Measurements from ENCODE around the gene CTNNBIP1. TPM values are rescaled to one million over a fixed set of nuclear protein-coding genes. Genes with fewer than 3 reads are reported as not detected.

CTNNBIP1 gene
- total and polyA plus RNA-seq, 9 of the 15 experiments (the other 6 are each of a cell fraction or from before 2014, with no cell fraction given): 0.65 to 29.2 (median 14.7) TPM

DNA sequence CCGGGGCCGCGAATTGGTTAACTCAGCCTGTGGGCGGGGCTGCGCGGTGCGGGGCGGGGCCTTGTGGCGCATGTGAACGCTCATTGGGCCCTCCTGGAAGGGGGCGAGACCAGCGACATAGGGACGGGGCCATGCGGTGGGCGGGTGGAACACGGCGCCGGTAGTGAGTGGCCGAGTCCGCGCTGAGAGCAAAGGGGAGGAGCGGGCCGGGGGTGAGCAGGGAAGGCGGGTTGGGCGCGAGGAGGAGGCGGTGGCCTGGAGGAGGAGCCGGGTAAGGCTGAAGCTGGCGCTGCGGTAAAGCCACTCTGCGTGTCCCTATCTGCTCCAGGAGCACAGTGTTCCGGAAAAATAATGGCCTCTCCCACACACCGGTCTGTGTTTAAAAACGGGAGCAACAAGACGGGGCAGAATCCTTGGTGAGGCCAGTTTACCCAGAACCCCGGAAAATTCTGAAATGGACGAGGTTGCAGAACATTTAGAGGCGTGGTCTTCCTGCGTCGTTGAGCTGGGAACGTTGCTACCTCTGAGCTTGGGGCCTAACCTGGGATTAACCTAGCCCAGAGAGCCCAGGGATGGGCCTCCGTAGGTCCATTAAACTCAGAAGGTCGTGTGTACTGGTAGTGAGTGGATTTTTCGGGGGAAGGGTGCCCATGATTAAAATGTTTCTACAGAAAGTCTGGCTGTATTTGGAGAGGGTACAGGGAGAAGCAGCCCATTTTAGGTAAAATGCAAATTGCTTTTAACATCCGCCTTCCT lies 532 bp upstream of the CTNNBIP1 start (continued):
- TF ChIP-seq SAP30 (IDR thresholded peaks at IDR 0.05; ENCODE audit: borderline replicate concordance, insufficient read depth, low read depth, low read length, poor library complexity, severe bottlenecking) (peak; percentile 79), POLR2B (IDR thresholded peaks at IDR 0.05; ENCODE audit: low read depth, partially characterized antibody) (peak; percentile 87), KAT7 (CRISPR knock-in tag; IDR thresholded peaks at IDR 0.05; ENCODE audit: borderline replicate concordance) (peak; percentile 46; the same call in 1 of the 2 replicates), RBM14 (IDR thresholded peaks at IDR 0.05; ENCODE audit: borderline replicate concordance, insufficient read depth, low read depth, low read length) (no peak), POLR2A (conservative IDR thresholded peaks at IDR 0.05) (peak; percentile 94), TAF7 (tag; IDR thresholded peaks at IDR 0.05) (peak; percentile 87), ELF2 (CRISPR knock-in tag; IDR thresholded peaks at IDR 0.05) (no peak), SIN3A (IDR thresholded peaks at IDR 0.05; ENCODE audit: borderline replicate concordance in 2 of 2, control insufficient read depth in 1 of 2, low read depth in 2 of 2, low read length in 2 of 2) (peak; percentile 50 to 61; a peak in 2 of 4 replicates), NRF1 (conservative IDR thresholded peaks at IDR 0.05 in 1 of 2, IDR thresholded peaks at IDR 0.05 in 1 of 2) (peak; percentile 91 to 92), NBN (IDR thresholded peaks at IDR 0.05; ENCODE audit: low read depth) (peak; percentile 67; the same call in 1 of the 2 replicates), RHOXF2B (CRISPR knock-in tag; conservative IDR thresholded peaks at IDR 0.05) (0 out of 2 replicates have a peak, but pooled peaks have one; percentile 38), ZNF165 (CRISPR knock-in tag; IDR thresholded peaks at IDR 0.05; ENCODE audit: borderline replicate concordance) (no peak), C11orf30 (IDR thresholded peaks at IDR 0.05; ENCODE audit: low read depth) (no peak)
- TF ChIP-seq, protein P1, sequence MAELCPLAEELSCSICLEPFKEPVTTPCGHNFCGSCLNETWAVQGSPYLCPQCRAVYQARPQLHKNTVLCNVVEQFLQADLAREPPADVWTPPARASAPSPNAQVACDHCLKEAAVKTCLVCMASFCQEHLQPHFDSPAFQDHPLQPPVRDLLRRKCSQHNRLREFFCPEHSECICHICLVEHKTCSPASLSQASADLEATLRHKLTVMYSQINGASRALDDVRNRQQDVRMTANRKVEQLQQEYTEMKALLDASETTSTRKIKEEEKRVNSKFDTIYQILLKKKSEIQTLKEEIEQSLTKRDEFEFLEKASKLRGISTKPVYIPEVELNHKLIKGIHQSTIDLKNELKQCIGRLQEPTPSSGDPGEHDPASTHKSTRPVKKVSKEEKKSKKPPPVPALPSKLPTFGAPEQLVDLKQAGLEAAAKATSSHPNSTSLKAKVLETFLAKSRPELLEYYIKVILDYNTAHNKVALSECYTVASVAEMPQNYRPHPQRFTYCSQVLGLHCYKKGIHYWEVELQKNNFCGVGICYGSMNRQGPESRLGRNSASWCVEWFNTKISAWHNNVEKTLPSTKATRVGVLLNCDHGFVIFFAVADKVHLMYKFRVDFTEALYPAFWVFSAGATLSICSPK (IDR thresholded peaks at IDR 0.05; ENCODE audit: borderline replicate concordance): no peak
- TF ChIP-seq, protein P2, sequence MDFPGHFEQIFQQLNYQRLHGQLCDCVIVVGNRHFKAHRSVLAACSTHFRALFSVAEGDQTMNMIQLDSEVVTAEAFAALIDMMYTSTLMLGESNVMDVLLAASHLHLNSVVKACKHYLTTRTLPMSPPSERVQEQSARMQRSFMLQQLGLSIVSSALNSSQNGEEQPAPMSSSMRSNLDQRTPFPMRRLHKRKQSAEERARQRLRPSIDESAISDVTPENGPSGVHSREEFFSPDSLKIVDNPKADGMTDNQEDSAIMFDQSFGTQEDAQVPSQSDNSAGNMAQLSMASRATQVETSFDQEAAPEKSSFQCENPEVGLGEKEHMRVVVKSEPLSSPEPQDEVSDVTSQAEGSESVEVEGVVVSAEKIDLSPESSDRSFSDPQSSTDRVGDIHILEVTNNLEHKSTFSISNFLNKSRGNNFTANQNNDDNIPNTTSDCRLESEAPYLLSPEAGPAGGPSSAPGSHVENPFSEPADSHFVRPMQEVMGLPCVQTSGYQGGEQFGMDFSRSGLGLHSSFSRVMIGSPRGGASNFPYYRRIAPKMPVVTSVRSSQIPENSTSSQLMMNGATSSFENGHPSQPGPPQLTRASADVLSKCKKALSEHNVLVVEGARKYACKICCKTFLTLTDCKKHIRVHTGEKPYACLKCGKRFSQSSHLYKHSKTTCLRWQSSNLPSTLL (IDR thresholded peaks at IDR 0.05): no peak
- TF ChIP-seq, protein P3, sequence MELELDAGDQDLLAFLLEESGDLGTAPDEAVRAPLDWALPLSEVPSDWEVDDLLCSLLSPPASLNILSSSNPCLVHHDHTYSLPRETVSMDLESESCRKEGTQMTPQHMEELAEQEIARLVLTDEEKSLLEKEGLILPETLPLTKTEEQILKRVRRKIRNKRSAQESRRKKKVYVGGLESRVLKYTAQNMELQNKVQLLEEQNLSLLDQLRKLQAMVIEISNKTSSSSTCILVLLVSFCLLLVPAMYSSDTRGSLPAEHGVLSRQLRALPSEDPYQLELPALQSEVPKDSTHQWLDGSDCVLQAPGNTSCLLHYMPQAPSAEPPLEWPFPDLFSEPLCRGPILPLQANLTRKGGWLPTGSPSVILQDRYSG (tag; conservative IDR thresholded peaks at IDR 0.05; ENCODE audit: low read depth): 0 out of 2 replicates have a peak, but pooled peaks have one; percentile 40
- TF ChIP-seq, protein P4, sequence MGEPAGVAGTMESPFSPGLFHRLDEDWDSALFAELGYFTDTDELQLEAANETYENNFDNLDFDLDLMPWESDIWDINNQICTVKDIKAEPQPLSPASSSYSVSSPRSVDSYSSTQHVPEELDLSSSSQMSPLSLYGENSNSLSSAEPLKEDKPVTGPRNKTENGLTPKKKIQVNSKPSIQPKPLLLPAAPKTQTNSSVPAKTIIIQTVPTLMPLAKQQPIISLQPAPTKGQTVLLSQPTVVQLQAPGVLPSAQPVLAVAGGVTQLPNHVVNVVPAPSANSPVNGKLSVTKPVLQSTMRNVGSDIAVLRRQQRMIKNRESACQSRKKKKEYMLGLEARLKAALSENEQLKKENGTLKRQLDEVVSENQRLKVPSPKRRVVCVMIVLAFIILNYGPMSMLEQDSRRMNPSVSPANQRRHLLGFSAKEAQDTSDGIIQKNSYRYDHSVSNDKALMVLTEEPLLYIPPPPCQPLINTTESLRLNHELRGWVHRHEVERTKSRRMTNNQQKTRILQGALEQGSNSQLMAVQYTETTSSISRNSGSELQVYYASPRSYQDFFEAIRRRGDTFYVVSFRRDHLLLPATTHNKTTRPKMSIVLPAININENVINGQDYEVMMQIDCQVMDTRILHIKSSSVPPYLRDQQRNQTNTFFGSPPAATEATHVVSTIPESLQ (CRISPR knock-in tag; IDR thresholded peaks at IDR 0.05): peak; percentile 79
- TF ChIP-seq, protein P5, sequence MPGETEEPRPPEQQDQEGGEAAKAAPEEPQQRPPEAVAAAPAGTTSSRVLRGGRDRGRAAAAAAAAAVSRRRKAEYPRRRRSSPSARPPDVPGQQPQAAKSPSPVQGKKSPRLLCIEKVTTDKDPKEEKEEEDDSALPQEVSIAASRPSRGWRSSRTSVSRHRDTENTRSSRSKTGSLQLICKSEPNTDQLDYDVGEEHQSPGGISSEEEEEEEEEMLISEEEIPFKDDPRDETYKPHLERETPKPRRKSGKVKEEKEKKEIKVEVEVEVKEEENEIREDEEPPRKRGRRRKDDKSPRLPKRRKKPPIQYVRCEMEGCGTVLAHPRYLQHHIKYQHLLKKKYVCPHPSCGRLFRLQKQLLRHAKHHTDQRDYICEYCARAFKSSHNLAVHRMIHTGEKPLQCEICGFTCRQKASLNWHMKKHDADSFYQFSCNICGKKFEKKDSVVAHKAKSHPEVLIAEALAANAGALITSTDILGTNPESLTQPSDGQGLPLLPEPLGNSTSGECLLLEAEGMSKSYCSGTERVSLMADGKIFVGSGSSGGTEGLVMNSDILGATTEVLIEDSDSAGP (CRISPR knock-in tag; IDR thresholded peaks at IDR 0.05): no peak
